H9 (cell line): ENCODE measurements around the gene MASTL. TPM values are rescaled to one million over a fixed set of nuclear protein-coding genes. Genes with fewer than 3 reads are reported as not detected.

ENCODE experiments used
- DNase-seq: peaks from one replicate; pipeline ENCODE4 v3.0.0-alpha.2; 2017
- H2AFZ ChIP-seq: one replicate; pipeline ENCODE4 v1.6.1; 2013; ENCODE audit warnings: mild to moderate bottlenecking, low read length, control low read depth, moderate library complexity
- H2AK5ac ChIP-seq: 2 replicates; pipeline ENCODE4 v1.6.1; 2013; ENCODE audit warnings: low read length, control low read depth, mixed read lengths; ENCODE audit not compliant: insufficient read length
- H2BK120ac ChIP-seq: one replicate; pipeline ENCODE4 v1.6.1; 2013; ENCODE audit warnings: low read depth, mild to moderate bottlenecking, low read length, control low read depth, inconsistent platforms; ENCODE audit not compliant: poor library complexity, severe bottlenecking
- H2BK12ac ChIP-seq: 2 replicates; pipeline ENCODE4 v1.6.1; 2013; ENCODE audit warnings: low read length, control low read depth, mixed read lengths, low read depth; ENCODE audit not compliant: insufficient read length
- H2BK15ac ChIP-seq: 2 replicates; pipeline ENCODE4 v1.6.1; 2013; ENCODE audit warnings: low read depth, low read length, control low read depth
- H2BK20ac ChIP-seq: one replicate; pipeline ENCODE4 v1.6.1; 2013; ENCODE audit warnings: low read depth, mild to moderate bottlenecking, low read length, control low read depth, inconsistent platforms; ENCODE audit not compliant: poor library complexity, severe bottlenecking
- H2BK5ac ChIP-seq: 2 replicates; pipeline ENCODE4 v1.6.1; 2013; ENCODE audit warnings: low read length, control low read depth, mixed read lengths; ENCODE audit not compliant: insufficient read length
- H3K14ac ChIP-seq: 2 replicates; pipeline ENCODE4 v1.6.1; 2013; ENCODE audit warnings: low read length, control low read depth; ENCODE audit not compliant: insufficient read depth
- H3K18ac ChIP-seq: 2 replicates; pipeline ENCODE4 v1.6.1; 2013; ENCODE audit warnings: low read depth, mild to moderate bottlenecking, mixed read lengths, low read length, control low read depth; ENCODE audit not compliant: insufficient read length
- H3K23ac ChIP-seq: 2 replicates; pipeline ENCODE4 v1.6.1; 2013; ENCODE audit warnings: low read length, control low read depth, mixed read lengths, low read depth; ENCODE audit not compliant: insufficient read length
- H3K23me2 ChIP-seq: 2 replicates; pipeline ENCODE4 v1.6.1; 2013; ENCODE audit warnings: low read depth, mild to moderate bottlenecking, mixed read lengths, low read length, control low read depth; ENCODE audit not compliant: insufficient read length, poor library complexity, severe bottlenecking
- H3K27ac ChIP-seq: 2 replicates; pipeline ENCODE4 v1.5.1; 2013; ENCODE audit warnings: low read length, control low read depth, mixed read lengths, low read depth; ENCODE audit not compliant: insufficient read length
- H3K27me3 ChIP-seq: 2 replicates; pipeline ENCODE4 v1.6.1; 2013; ENCODE audit warnings: low read length, control low read depth, inconsistent platforms; ENCODE audit not compliant: insufficient read depth
- H3K4ac ChIP-seq: 2 replicates; pipeline ENCODE4 v1.6.1; 2013; ENCODE audit warnings: low read depth, mild to moderate bottlenecking, control low read depth, inconsistent platforms, low read length, moderate library complexity
- H3K4me1 ChIP-seq: 2 replicates; pipeline ENCODE4 v1.6.1; 2013; ENCODE audit warnings: low read length, control low read depth, inconsistent platforms; ENCODE audit not compliant: insufficient read depth
- H3K4me2 ChIP-seq: 2 replicates; pipeline ENCODE4 v1.6.1; 2013; ENCODE audit warnings: low read length, control low read depth, mixed read lengths; ENCODE audit not compliant: insufficient read length, insufficient read depth
- H3K56ac ChIP-seq: 2 replicates; pipeline ENCODE4 v1.6.1; 2013; ENCODE audit warnings: low read depth, mild to moderate bottlenecking, mixed read lengths, low read length, control low read depth; ENCODE audit not compliant: insufficient read length
- H3K79me1 ChIP-seq: 2 replicates; pipeline ENCODE4 v1.6.1; 2013; ENCODE audit warnings: low read depth, mild to moderate bottlenecking, moderate library complexity, low read length, control low read depth, inconsistent platforms; ENCODE audit not compliant: insufficient read depth, poor library complexity, severe bottlenecking
- H3K79me2 ChIP-seq: 2 replicates; pipeline ENCODE4 v1.6.1; 2013; ENCODE audit warnings: low read length, control low read depth, inconsistent platforms; ENCODE audit not compliant: insufficient read depth
- H3K9ac ChIP-seq: 2 replicates; pipeline ENCODE4 v1.6.1; 2013; ENCODE audit warnings: low read length, control low read depth, mixed read lengths; ENCODE audit not compliant: insufficient read length; ENCODE audit errors: extremely low read depth
- H3K9me3 ChIP-seq: one replicate; pipeline ENCODE4 v1.6.1; 2013; ENCODE audit warnings: low read depth, low read length, inconsistent platforms; ENCODE audit not compliant: control insufficient read depth
- H3T11ph ChIP-seq: one replicate; pipeline ENCODE4 v1.6.1; 2013; ENCODE audit warnings: mild to moderate bottlenecking, low read length, control low read depth, inconsistent platforms
- H4K20me1 ChIP-seq: one replicate; pipeline ENCODE4 v1.6.1; 2013; ENCODE audit not compliant: control insufficient read depth, insufficient read length, insufficient read depth
- H4K5ac ChIP-seq: 2 replicates; pipeline ENCODE4 v1.6.1; 2013; ENCODE audit warnings: low read depth, mild to moderate bottlenecking, mixed read lengths, low read length, control low read depth; ENCODE audit not compliant: insufficient read length
- H4K8ac ChIP-seq: replicated peaks from 2 replicates; pipeline ENCODE4 v1.6.1; 2013; ENCODE audit warnings: low read length, control low read depth, mixed read lengths, low read depth; ENCODE audit not compliant: insufficient read length
- H4K91ac ChIP-seq: 2 replicates; pipeline ENCODE4 v1.6.1; 2013; ENCODE audit warnings: low read depth, mild to moderate bottlenecking, moderate library complexity, mixed read lengths, low read length, control low read depth; ENCODE audit not compliant: insufficient read length
- H3K27ac Mint-ChIP-seq, 3 experiments: 2 replicates in 2 of 3; 3 replicates in 1 of 3; pipeline ENCODE4 v1.8.0; 2020 to 2021; ENCODE audit warnings: mixed read lengths in 3 of 3, mild to moderate bottlenecking in 1 of 3, moderate library complexity in 1 of 3
- H3K27me3 Mint-ChIP-seq: 2 replicates; pipeline ENCODE4 v1.8.0; 2021; ENCODE audit warnings: low read depth, mild to moderate bottlenecking, moderate library complexity, mixed read lengths
- H3K36me3 Mint-ChIP-seq, 3 experiments: 2 replicates in 2 of 3; 3 replicates in 1 of 3; pipeline ENCODE4 v1.8.0; 2020 to 2021; ENCODE audit warnings: low read depth in 3 of 3, mixed read lengths in 3 of 3; ENCODE audit not compliant: insufficient read depth in 1 of 3
- H3K4me1 Mint-ChIP-seq, 2 experiments: 2 replicates each; pipeline ENCODE4 v1.8.0; 2020; ENCODE audit warnings: mixed read lengths in 2 of 2
- H3K4me3 Mint-ChIP-seq, 2 experiments: 2 replicates in 1 of 2; 3 replicates in 1 of 2; pipeline ENCODE4 v1.8.0; 2020 to 2021; ENCODE audit warnings: mild to moderate bottlenecking in 2 of 2, mixed read lengths in 2 of 2, moderate library complexity in 1 of 2
- H3K9me3 Mint-ChIP-seq, 2 experiments: 2 replicates in 1 of 2; 3 replicates in 1 of 2; pipeline ENCODE4 v1.8.0; 2020; ENCODE audit warnings: mild to moderate bottlenecking in 2 of 2, mixed read lengths in 2 of 2, moderate library complexity in 1 of 2
- CTCF ChIP-seq: fragments of 200-600 bp; sonication (generic); conservative IDR thresholded peaks from 3 replicates; pipeline ENCODE4 v1.8.0; 2021; ENCODE audit warnings: antibody characterized with exemption, mild to moderate bottlenecking
- WGBS: extraction: QIAGEN DNeasy Blood & Tissue Kit; methylation state at CpG from one replicate; pipeline ENCODE4 v1.1.7; 2013; ENCODE audit warnings: missing lambda C conversion rate, low lambda C conversion rate, mixed read lengths; ENCODE audit not compliant: insufficient read length; ENCODE audit errors: extremely low coverage; 5-methylcytosine and 5-hydroxymethylcytosine counted together
- total RNA-seq: library from RNA; stranded (reverse); gene quantifications from 2 replicates; pipeline ENCODE4 v1.2.1, GENCODE V29; 2021

MASTL gene
- total RNA-seq, 1 experiment from 2014 or later: 35.0 TPM

- H4K5ac ChIP-seq: no peak overlapping the region
- no peaks in the 10 kb centered on the region for H3K27me3 ChIP-seq
- H2BK15ac ChIP-seq: no peak overlapping the region
- no peaks in the 10 kb centered on the region for H3K79me1 ChIP-seq
- Mint-ChIP-seq H3K4me3 (no peak overlapping the region), H3K4me1 (no peaks in the 10 kb centered on the region), H3K27me3 (no peaks in the 10 kb centered on the region), H3K36me3 (peaks cover 8 to 44% (median 40%) of the 10 kb centered on the region in 3 experiments; a peak in 6 of 7 replicates), H3K9me3 (no peaks in the 10 kb centered on the region), H3K27ac (no peak overlapping the region)
- no peak overlapping the region for H2BK5ac ChIP-seq
- H4K91ac ChIP-seq: no peak overlapping the region
- H3K23ac ChIP-seq: no peak overlapping the region
- H3K56ac ChIP-seq: no peak overlapping the region
- no peaks in the 10 kb centered on the region for H3K9me3 ChIP-seq
- H3K14ac ChIP-seq: no peak overlapping the region
- H3K4ac ChIP-seq: no peak overlapping the region
- H2BK20ac ChIP-seq: no peak overlapping the region
- no peak overlapping the region for H3T11ph ChIP-seq
- WGBS: no CpG with 5 or more reads among the region's 2 CpGs
- no peaks in the 10 kb centered on the region for H4K20me1 ChIP-seq
- H3K4me1 ChIP-seq: no peaks in the 10 kb centered on the region
- no peak overlapping the region for H2BK12ac ChIP-seq
- no peaks in the 10 kb centered on the region for H3K79me2 ChIP-seq
- no peak overlapping the region for H3K18ac ChIP-seq
- H2AK5ac ChIP-seq: no peak overlapping the region
- DNase-seq: no peak
- no peak for TF ChIP-seq CTCF
- no peaks in the 10 kb centered on the region for H3K23me2 ChIP-seq
- no peak overlapping the region for H2BK120ac ChIP-seq
- no peak overlapping the region for H3K27ac ChIP-seq
- no peak overlapping the region for H2AFZ ChIP-seq
- H3K9ac ChIP-seq: no peak overlapping the region
- no peak overlapping the region for H4K8ac ChIP-seq
- no peak overlapping the region for H3K4me2 ChIP-seq
These were observed 52.2 kb downstream of the MASTL start for GRCh38 chr10:27207350-27207749.
